Naive thymus-derived CD8-positive, alpha-beta T cell (primary cell): ENCODE data around the gene AFF3. TPM values are rescaled to one million over a fixed set of nuclear protein-coding genes. Genes with fewer than 3 reads are reported as not detected.
A peak's percentile ranks its signal among the peaks of the same experiment; 100 is the strongest.
"Not testable (repeated sequence)": the region's sequence is repeated elsewhere in the genome, so short reads cannot be mapped to it uniquely, and the experiment has no call there.

ENCODE experiments used
- ATAC-seq, 2 donors: fragments of 150-1000 bp; cut with Tn5 transposase in 1 of 2; sonication (Bioruptor Pico), chemical (Tn5 transposase) in 1 of 2; 1 replicate in 1 of 2; 2 replicates in 1 of 2; pipeline ENCODE4 v1.10.0; 2021; ENCODE audit warnings: mild to moderate bottlenecking in 2 of 2, moderate library complexity in 2 of 2
- POLR2A ChIA-PET: fragments of 350-600 bp; sonication (Branson Sonifier 250); formaldehyde crosslinking; loops from one replicate; lab custom pipeline; 2021; ENCODE audit warnings: antibody characterized with exemption; lab: Charles Lee
- DNase-seq, 10 donors: peaks; one replicate each; pipeline versions ENCODE4 v3.0.0 to v3.0.0-alpha.2; 2020 to 2022
- H3K27ac Mint-ChIP-seq, 10 donors: one replicate each; pipeline ENCODE4 v1.8.0; 2020 to 2022; ENCODE audit warnings: mild to moderate bottlenecking in 10 of 10, mixed read lengths in 10 of 10, moderate library complexity in 4 of 10, inconsistent platforms in 1 of 10
- H3K27me3 Mint-ChIP-seq, 5 donors: one replicate each; pipeline ENCODE4 v1.8.0; 2021 to 2022; ENCODE audit warnings: mixed read lengths in 5 of 5
- H3K36me3 Mint-ChIP-seq, 3 donors: one replicate each; pipeline ENCODE4 v1.8.0; 2020 to 2022; ENCODE audit warnings: mixed read lengths in 3 of 3, mild to moderate bottlenecking in 2 of 3, inconsistent platforms in 1 of 3
- H3K4me1 Mint-ChIP-seq, 4 donors: one replicate each; pipeline ENCODE4 v1.8.0; 2021 to 2022; ENCODE audit warnings: mixed read lengths in 4 of 4
- H3K4me3 Mint-ChIP-seq, 10 donors: one replicate each; pipeline ENCODE4 v1.8.0; 2020 to 2022; ENCODE audit warnings: mild to moderate bottlenecking in 10 of 10, mixed read lengths in 10 of 10, moderate library complexity in 6 of 10, inconsistent platforms in 1 of 10
- H3K9me3 Mint-ChIP-seq, 9 donors: one replicate each; pipeline ENCODE4 v1.8.0; 2020 to 2022; ENCODE audit warnings: mixed read lengths in 9 of 9, mild to moderate bottlenecking in 3 of 9, inconsistent platforms in 1 of 9, moderate library complexity in 1 of 9
- polyA plus RNA-seq, 3 donors: library from polyadenylated mRNA; unstranded; fragments of 300-500 nt; fragmentation: Illumina TruSeq; gene quantifications; one replicate each; pipeline ENCODE4 v1.2.3, GENCODE V29; 2021
- total RNA-seq, 8 experiments: library from RNA in 2 of 8; stranded (reverse) in 2 of 8; gene quantifications; one replicate each; pipeline ENCODE4 v1.2.3 and lab custom pipeline; 2021 to 2026

Gene AFF3
- total and polyA plus RNA-seq, 5 experiments from 2014 or later = 0.50 to 11.9 (median 2.8) TPM

DNA sequence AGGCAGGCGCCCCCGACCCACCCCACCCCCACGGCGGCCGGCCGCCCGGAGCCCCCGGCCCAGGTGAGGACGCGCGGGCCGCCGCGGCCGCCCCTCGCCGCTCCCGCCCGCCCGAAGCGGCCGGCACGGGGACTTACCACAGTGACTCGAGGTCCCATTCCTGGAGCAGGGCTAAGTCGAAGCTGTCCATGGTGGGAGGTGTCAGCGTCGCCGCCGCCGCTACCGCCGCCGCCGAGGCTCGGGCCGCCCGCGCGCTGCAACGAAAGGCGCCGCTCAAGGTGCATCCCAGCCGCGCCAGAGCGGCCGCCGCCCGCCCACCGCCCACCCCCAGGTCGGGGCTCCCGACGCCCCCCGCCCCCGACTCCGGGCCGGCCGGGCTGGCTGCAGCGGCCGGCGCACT lies 38.1 kb downstream of the AFF3 start:
- H3K27ac Mint-ChIP-seq, H3K9me3 Mint-ChIP-seq, DNase-seq, POLR2A ChIA-PET, H3K36me3 Mint-ChIP-seq: not testable (repeated sequence)
- ATAC-seq = peak; percentile 34 to 58
- peaks cover 9 to 27% (median 21%) of the 10 kb centered on the region in 5 donors for H3K27me3 Mint-ChIP-seq
- H3K4me1 Mint-ChIP-seq = peaks cover 0 to 28% (median 6%) of the 10 kb centered on the region in 4 donors
- H3K4me3 Mint-ChIP-seq = peak overlapping the region in 1 of 10 donors; percentile 49

DNA sequence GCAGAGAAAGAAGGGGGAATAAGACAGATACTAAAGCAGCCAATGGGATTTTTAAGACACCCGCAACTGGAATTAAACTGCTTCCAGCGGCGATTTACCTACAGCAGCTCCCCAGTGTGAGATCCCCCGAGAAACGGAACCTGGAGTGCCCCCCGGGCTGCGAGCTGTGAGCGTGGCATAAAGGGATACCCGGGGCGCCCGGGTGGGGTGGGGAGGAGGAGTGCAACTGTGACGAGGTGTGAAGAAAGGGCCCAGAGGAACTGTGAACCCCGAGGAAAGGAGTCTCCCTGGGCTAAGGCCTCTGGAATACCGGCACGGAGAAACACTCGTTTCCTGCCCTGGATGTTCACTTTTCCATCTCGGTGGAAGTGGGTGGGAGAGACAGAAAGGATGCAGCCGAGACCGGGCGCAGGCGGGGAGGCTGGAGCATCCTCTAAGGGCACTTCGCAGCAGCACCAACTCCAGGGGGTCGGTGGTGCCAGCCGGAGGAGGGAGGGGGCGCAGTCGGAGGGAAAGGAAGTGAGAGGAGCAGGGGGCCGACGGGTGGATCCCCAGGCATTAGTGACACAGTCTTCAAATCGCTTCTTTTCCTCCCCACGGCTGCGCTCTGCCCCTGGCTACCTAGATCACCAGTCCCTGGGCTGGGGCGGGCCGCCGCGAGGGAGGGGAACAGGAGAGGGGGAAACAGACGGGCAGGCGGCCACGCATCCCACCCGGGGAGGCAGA lies 38.7 kb downstream of the AFF3 start:
- POLR2A ChIA-PET, H3K9me3 Mint-ChIP-seq, H3K27ac Mint-ChIP-seq, DNase-seq, H3K36me3 Mint-ChIP-seq: not testable (repeated sequence)
- peak; percentile 51 to 53 for ATAC-seq
- H3K4me1 Mint-ChIP-seq = peaks cover 0 to 28% (median 6%) of the 10 kb centered on the region in 4 donors
- H3K4me3 Mint-ChIP-seq = peak overlapping the region in 5 of 10 donors; percentile 19 to 60 (median 49)
- H3K27me3 Mint-ChIP-seq = peaks cover 9 to 27% (median 21%) of the 10 kb centered on the region in 5 donors

DNA sequence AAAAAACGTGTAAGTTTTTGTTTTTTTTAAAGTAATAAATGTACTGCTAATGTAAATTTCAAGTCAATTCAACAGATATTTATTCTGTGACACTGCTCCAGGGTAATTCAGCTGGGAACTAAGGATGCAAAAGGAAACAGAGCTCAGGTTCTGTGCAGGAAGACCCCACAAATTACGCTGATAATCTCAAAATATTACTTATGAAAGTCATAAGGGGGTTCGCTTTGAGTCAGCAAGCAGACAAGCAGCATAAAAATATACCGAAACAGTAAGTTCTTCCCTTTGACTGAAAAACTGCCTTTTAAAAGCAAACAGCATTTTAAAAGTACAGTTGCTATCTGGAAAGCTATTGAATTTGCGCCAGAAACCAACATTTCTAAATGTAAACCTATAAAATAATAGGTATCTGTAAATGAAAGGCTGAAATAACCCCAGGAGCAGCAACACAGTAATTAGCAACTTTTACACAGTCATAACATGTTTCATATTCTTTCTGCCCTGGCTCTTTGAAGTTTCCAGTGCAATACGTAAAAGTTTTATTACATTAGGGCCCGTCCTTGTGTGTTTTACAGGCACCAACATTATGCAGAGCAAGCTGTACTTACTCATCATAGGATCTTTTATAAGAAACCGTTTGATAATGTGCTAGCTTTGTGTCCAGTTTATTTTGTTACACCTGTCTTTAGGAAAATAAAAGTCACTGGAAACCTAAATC lies 39.8 kb downstream of the AFF3 start:
- H3K9me3 Mint-ChIP-seq, ATAC-seq, H3K36me3 Mint-ChIP-seq, DNase-seq, H3K27ac Mint-ChIP-seq, POLR2A ChIA-PET: not testable (repeated sequence)
- Mint-ChIP-seq H3K4me3 (peak overlapping the region in 2 of 10 donors; percentile 49 to 80), H3K27me3 (peaks cover 8 to 18% (median 15%) of the 10 kb centered on the region in 5 donors), H3K4me1 (peaks cover 0 to 21% (median 6%) of the 10 kb centered on the region in 4 donors)

DNA sequence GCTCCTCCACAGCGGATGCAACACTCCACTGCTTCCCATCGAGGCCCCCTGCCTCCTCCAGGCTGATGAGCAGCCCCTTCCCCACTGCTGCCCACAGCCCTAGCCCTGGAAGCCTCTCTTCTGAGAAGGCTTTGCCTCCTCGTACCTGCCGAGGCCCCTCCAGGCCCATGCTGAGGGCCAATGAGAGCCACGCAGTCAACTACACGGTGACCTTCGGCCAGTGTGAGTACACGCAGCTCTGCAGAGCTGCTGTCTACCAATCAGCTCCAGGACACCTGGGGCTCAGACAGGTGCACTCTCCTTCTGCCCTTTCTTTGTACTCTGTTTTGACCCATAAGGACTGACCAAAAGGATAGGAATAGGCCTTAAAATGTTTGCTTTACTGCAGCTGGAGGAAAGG lies 43.5 kb downstream of the AFF3 start:
- H3K27me3 Mint-ChIP-seq, H3K4me1 Mint-ChIP-seq, H3K36me3 Mint-ChIP-seq, H3K27ac Mint-ChIP-seq, DNase-seq, H3K4me3 Mint-ChIP-seq, ATAC-seq, POLR2A ChIA-PET, H3K9me3 Mint-ChIP-seq: not testable (repeated sequence)

DNA sequence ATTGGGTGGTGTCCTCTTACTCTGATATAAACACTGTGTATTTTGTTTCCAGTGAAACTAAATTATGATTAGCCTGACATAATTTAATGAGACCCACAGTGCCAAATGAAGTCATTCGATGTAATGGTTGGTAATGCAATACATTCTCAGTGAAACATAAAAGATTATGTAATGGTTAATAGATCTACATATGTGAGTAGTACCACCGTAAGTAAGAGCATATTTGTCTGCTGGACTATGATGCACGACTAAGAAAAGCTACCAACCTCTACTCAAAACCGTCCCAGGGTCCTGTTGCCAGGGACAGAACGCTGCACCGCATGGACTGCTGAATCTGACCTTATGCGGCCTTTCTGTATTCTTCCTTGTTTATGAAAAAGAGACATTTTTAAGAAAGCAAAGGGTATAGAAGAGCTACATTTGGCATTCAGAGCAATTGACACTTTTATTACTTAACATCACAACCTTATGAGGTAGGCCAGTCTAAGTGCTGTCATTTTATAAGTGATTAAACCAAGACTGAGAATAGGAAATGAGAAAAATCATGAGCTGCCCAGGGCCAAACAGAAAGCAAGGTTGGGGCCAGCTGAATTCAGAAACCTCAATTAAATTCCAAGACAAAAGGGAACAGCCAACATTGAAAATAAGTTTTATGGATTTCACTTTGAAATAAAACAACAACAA lies 44.6 kb downstream of the AFF3 start:
- ATAC-seq, POLR2A ChIA-PET, H3K9me3 Mint-ChIP-seq, H3K36me3 Mint-ChIP-seq, H3K27me3 Mint-ChIP-seq, H3K27ac Mint-ChIP-seq, H3K4me1 Mint-ChIP-seq, DNase-seq, H3K4me3 Mint-ChIP-seq: not testable (repeated sequence)

DNA sequence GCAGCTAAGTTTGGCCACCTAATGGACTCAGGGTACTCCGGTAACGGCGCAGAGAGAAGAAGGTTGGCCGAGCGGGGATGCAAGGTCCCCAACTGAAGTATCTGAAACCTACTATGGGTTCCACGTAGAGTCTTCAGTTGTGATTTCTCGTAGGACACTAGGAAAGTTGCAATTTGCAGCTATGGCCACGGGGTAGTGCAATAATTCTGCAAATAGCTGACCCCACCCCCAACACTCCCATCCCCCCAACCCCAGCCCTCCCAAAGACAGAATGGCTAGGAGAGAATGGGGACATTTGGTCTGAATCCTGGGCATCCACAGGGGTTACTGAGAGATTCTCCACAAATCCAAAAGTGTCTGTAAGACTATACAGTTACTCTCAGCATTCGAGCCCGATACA lies 46.5 kb downstream of the AFF3 start:
- H3K27ac Mint-ChIP-seq = not testable (repeated sequence)

DNA sequence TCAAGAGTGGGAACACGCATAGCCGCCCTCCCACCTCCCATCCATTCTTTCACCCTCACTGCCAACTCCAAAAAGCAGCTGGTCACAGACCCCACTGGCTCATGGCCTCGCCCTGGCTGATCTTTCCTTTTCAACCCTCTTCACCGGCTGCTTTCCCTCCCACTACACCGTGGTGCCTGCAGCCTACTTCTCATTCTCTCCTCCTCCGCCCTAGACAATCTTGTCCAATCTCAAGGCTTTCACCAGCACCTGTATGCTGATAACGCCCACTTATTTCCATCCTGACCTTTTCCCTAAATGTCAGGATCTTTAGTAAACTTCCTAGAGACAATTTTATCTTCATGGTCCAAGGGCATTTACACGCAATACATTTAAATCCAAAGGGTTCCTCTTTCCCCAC lies 50.6 kb downstream of the AFF3 start:
- POLR2A ChIA-PET, H3K36me3 Mint-ChIP-seq, H3K27ac Mint-ChIP-seq, H3K4me3 Mint-ChIP-seq, H3K27me3 Mint-ChIP-seq, ATAC-seq, H3K4me1 Mint-ChIP-seq, H3K9me3 Mint-ChIP-seq, DNase-seq: not testable (repeated sequence)

More for the DNA sequence above, 46.5 kb downstream of the AFF3 start:
- DNase-seq, H3K4me3 Mint-ChIP-seq, H3K27me3 Mint-ChIP-seq, H3K4me1 Mint-ChIP-seq, ATAC-seq, H3K36me3 Mint-ChIP-seq, POLR2A ChIA-PET, H3K9me3 Mint-ChIP-seq: not testable (repeated sequence)

DNA sequence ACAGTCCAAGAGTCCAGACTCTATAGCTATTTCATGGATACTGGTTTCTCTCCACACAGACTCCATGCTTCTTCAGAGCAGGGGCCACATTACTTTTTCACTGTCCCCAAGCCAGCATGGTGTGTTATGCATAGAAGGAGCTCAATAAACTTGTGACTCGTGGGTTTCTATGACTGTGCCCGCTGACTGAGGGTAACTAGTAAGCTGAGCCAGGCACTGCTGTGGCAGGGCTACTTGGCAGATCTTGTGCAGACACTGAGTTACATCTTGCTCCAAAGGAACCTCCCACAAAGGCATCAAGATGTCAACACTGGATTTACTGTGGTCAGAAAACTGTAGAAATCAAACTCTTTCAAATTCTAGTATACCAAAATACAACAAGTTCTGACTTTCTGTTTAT lies 56.6 kb downstream of the AFF3 start:
- H3K4me3 Mint-ChIP-seq, H3K36me3 Mint-ChIP-seq, DNase-seq, ATAC-seq, H3K27ac Mint-ChIP-seq, H3K27me3 Mint-ChIP-seq, H3K4me1 Mint-ChIP-seq, H3K9me3 Mint-ChIP-seq, POLR2A ChIA-PET: not testable (repeated sequence)

DNA sequence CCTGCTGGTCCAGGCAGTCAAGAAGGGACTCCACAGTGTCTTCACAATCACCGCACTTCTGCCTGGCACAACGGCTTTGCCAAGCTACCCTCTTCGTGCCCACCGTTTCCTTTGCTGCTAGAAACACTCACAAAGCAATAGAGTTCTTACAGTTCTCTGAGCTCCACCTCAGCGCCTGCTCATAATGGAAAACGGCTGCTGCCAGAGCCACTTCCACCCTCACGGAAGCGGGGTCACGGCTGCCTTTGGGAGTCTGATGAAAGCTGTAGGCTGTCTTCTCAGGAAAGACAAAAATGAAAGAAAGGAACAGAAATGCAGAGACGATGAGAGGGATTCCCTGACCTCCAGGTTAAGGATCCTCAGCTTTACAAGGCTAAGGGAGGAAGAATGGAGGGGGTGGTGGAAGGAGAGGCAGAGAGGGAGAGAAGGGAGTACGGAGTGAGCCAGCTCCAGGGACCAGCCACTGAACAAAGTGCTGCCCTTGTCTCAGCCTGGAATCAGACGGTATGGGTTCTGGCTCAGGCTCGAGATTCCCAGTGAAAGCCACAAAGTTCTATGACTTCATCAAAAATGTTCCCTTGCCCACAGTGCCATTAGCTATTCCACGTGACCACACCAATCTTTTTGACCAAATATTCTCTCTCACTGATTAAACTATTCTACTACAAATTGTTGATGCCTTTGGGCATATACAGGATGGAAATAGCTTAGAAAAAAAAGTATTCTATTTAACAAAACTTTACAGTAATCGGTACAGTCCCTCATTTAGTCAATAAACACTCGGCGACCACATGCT lies 58.8 kb downstream of the AFF3 start:
- DNase-seq, POLR2A ChIA-PET, H3K27ac Mint-ChIP-seq, H3K27me3 Mint-ChIP-seq, H3K4me3 Mint-ChIP-seq, H3K9me3 Mint-ChIP-seq, H3K36me3 Mint-ChIP-seq, ATAC-seq, H3K4me1 Mint-ChIP-seq: not testable (repeated sequence)

DNA sequence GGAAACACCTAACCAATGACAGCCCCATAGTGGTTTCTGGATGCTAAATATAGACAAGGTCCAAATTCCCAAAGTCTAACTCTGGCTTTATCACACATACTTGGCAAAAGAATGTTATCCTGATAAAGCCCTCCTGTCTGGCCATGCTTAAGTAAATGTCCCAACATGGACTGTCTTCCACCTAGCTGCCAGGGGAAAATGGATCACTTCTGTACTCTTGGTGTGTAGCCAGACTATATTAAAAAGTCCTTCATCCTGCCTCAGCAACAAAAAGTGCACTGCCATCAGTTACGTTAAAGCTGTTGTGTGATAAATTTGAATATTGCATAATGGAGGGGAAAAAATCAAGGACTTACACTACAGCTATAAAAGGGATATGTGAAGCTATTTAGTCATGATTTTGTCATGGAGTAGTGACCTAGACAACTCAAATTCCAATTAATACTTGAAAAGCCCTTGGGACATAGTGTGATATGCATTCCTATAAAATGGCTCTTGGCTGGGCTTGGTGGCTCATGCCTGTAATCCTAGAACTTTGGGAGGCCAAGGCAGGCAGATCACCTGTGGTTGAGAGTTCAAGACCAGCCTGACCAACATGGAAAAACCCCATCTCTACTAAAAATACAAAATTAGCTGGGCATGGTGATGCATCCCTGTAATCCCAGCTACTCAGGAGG lies 60.0 kb downstream of the AFF3 start:
- H3K27ac Mint-ChIP-seq, ATAC-seq, DNase-seq, H3K4me3 Mint-ChIP-seq, H3K4me1 Mint-ChIP-seq, H3K36me3 Mint-ChIP-seq, H3K9me3 Mint-ChIP-seq, H3K27me3 Mint-ChIP-seq, POLR2A ChIA-PET: not testable (repeated sequence)

DNA sequence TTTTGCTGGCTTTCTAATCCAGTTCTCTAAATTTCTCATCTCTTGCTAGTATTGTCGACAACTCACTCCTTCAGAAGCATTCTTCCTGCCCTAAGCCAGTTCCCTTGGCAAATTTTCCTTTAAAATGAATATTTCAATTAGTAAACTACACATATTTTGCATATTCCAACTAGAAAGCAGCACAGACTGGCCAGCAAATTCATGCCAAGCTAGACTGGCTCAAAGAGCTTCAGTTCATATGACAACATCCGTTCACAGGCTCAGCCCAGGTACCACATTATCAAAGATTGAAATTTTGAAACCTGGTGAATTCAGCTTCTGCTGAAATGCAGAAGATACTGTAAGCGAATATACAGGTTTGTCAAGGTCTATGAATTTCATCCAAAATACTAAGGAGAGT lies 64.5 kb downstream of the AFF3 start:
- H3K27me3 Mint-ChIP-seq = peaks cover 0 to 6% (median 2%) of the 10 kb centered on the region in 5 donors
- H3K4me1 Mint-ChIP-seq = peaks cover 0 to 4% (median 0%) of the 10 kb centered on the region in 4 donors
- ATAC-seq (no peak), DNase-seq (no peak)
- H3K36me3 Mint-ChIP-seq = no peaks in the 10 kb centered on the region
- H3K27ac Mint-ChIP-seq = no peak overlapping the region
- no peaks in the 10 kb centered on the region for H3K9me3 Mint-ChIP-seq
- H3K4me3 Mint-ChIP-seq = no peak overlapping the region
- POLR2A ChIA-PET = no interaction called here

DNA sequence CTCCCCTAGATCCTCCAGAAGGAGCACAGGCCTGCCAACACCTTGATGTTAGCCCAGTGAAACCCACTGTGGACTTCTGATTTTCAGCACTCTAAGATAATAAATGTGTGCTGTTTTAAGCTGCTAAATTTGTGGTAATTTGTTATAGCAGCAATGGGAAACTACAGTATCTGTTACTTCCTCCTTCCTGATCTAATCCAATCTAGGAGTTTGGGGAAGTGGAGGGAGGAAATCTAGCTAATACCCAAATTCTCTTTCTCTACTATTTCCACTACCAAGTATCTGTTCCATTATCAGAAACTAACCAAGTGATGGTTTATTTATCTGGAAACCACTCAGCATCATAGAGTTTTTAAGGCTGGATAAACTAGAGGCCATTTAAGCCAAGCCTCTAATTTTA lies 64.9 kb downstream of the AFF3 start:
- Mint-ChIP-seq H3K4me1 (peaks cover 0 to 4% (median 0%) of the 10 kb centered on the region in 4 donors), H3K4me3 (no peak overlapping the region), H3K27ac (no peak overlapping the region), H3K9me3 (no peaks in the 10 kb centered on the region), H3K27me3 (peaks cover 0 to 10% (median 2%) of the 10 kb centered on the region in 5 donors), H3K36me3 (no peaks in the 10 kb centered on the region)
- ATAC-seq (no peak), DNase-seq (no peak)
- POLR2A ChIA-PET = no interaction called here
